GM12878 (cell line): ENCODE data around the gene CCDC51. TPM values are rescaled to one million over a fixed set of nuclear protein-coding genes. Genes with fewer than 3 reads are reported as not detected.

ENCODE experiments used
- ASH2L ChIP-seq: fragments of 300-600, 200-600 bp; sonication (generic); IDR thresholded peaks from 2 replicates; pipeline ENCODE4 v1.6.1; 2017; ENCODE audit warnings: low read depth, mild to moderate bottlenecking, borderline replicate concordance
- CBFB ChIP-seq: IDR thresholded peaks from 2 replicates; pipeline ENCODE4 v1.6.1; 2016; ENCODE audit warnings: antibody characterized with exemption, low read depth
- CBX3 ChIP-seq: fragments of 200-600 bp; sonication (generic); IDR thresholded peaks from 2 replicates; pipeline ENCODE4 v1.6.1; 2016; ENCODE audit warnings: low read depth, borderline replicate concordance
- E2F4 ChIP-seq: IDR thresholded peaks from 2 replicates; pipeline ENCODE4 v1.6.1; 2012; ENCODE audit warnings: low read depth, low read length, improper control_type of control experiment
- EP300 ChIP-seq, 2 experiments: fragments of 150-350 bp in 1 of 2; IDR thresholded peaks; 2 replicates each; pipeline ENCODE4 v1.6.1; 2011 to 2012; ENCODE audit warnings: low read depth in 2 of 2, low read length in 2 of 2, borderline replicate concordance in 1 of 2, improper control_type of control experiment in 1 of 2, inconsistent platforms in 1 of 2; ENCODE audit not compliant: control insufficient read depth in 1 of 2
- EZH2 ChIP-seq: IDR thresholded peaks from 2 replicates; pipeline ENCODE4 v1.6.1; 2012; ENCODE audit warnings: low read depth, mild to moderate bottlenecking, control low read depth, inconsistent platforms, low read length, borderline replicate concordance; ENCODE audit not compliant: control insufficient read depth
- IKZF2 ChIP-seq, 2 experiments: fragments of 450-650 bp; IDR thresholded peaks; 2 replicates each; pipeline ENCODE4 v1.6.1; 2017; ENCODE audit warnings: mild to moderate bottlenecking in 2 of 2, moderate library complexity in 2 of 2
- MYB ChIP-seq: fragments of 150-350 bp; IDR thresholded peaks from 2 replicates; pipeline ENCODE4 v1.6.1; 2014; ENCODE audit warnings: mild to moderate bottlenecking, low read depth, low read length, borderline replicate concordance
- NR2F1 ChIP-seq: fragments of 450-650 bp; conservative IDR thresholded peaks from 2 replicates; pipeline ENCODE4 v1.6.1; 2017; ENCODE audit warnings: mild to moderate bottlenecking
- PBX3 ChIP-seq: IDR thresholded peaks from 2 replicates; pipeline ENCODE4 v1.6.1; 2011; ENCODE audit warnings: mild to moderate bottlenecking, low read depth, low read length, moderate library complexity; ENCODE audit not compliant: insufficient replicate concordance
- RELB ChIP-seq: fragments of 450-650 bp; IDR thresholded peaks from 2 replicates; pipeline ENCODE4 v1.6.1; 2017; ENCODE audit warnings: low read depth, mild to moderate bottlenecking, moderate library complexity
- SUZ12 ChIP-seq: fragments of 200-600 bp; sonication (generic); IDR thresholded peaks from one replicate; pipeline ENCODE4 v1.6.1; 2018; ENCODE audit warnings: antibody characterized with exemption, mild to moderate bottlenecking; ENCODE audit not compliant: unreplicated experiment
- ZBED1 ChIP-seq: IDR thresholded peaks from 2 replicates; pipeline ENCODE4 v1.6.1; 2016; ENCODE audit warnings: borderline replicate concordance
- ZNF207 ChIP-seq: fragments of 450-650 bp; IDR thresholded peaks from 2 replicates; pipeline ENCODE4 v1.6.1; 2014; ENCODE audit warnings: antibody characterized with exemption, mild to moderate bottlenecking, borderline replicate concordance
- ZNF687 ChIP-seq: fragments of 450-650 bp; IDR thresholded peaks from 2 replicates; pipeline ENCODE4 v1.6.1; 2017; ENCODE audit warnings: mild to moderate bottlenecking, moderate library complexity
- polyA plus RNA-seq, 11 experiments: library from polyadenylated mRNA; depleted of rRNA in 4 of 11; unstranded in 6 of 11; stranded (reverse) in 5 of 11; fragments of >200 nt; fragmentation: Nextera tagmentation in 4 of 11; fragmentation: Illumina TruSeq in 1 of 11; extraction: Ambion mirVana in 4 of 11; extraction: Trizol in 1 of 11; gene quantifications; 1 replicate in 1 of 11; 2 replicates in 10 of 11; pipeline versions ENCODE4 v1.2.1 to v1.2.3, GENCODE V29; 2011 to 2016; ENCODE audit warnings: inconsistent platforms in 2 of 11, missing spikeins in 2 of 11, low read depth in 1 of 11
- total RNA-seq, 4 experiments: library from RNA; depleted of rRNA in 3 of 4; stranded (reverse); fragments of >200 nt in 3 of 4; fragmentation: Illumina TruSeq in 1 of 4; extraction: Trizol in 1 of 4; gene quantifications; 2 replicates each; pipeline versions ENCODE4 v1.2.1 to v1.2.3, GENCODE V29; 2013 to 2021
- TF ChIP-seq, protein P1 (sequence below): IDR thresholded peaks from 2 replicates; pipeline ENCODE4 v1.6.1; 2012; ENCODE audit warnings: mild to moderate bottlenecking, low read depth, low read length

CCDC51 gene
- total and polyA plus RNA-seq, 10 of the 15 experiments (the other 5 are each of a cell fraction or from before 2014, with no cell fraction given), result 10.6 to 54.9 (median 28.5) TPM

- TF ChIP-seq ZBED1 (0 out of 2 replicates have a peak, but pooled peaks have one; percentile 14), PBX3 (peak; percentile 82), ZNF207 (no peak), RELB (peak; percentile 52; the same call in 1 of the 2 replicates), CBFB (peak; percentile 50; the same call in 1 of the 2 replicates), NR2F1 (peak; percentile 91), SUZ12 (no peak), E2F4 (peak; percentile 48; the same call in 1 of the 2 replicates), EP300 (IDR thresholded peaks at IDR 0.05; ENCODE audit: borderline replicate concordance in 1 of 2, control insufficient read depth in 1 of 2, low read depth in 2 of 2, low read length in 2 of 2) (no peak), ASH2L (no peak), MYB (no peak), ZNF687 (peak; percentile 64; the same call in 1 of the 2 replicates), CBX3 (no peak), IKZF2 (IDR thresholded peaks at IDR 0.05) (no peak), EZH2 (no peak)
- TF ChIP-seq, protein P1, sequence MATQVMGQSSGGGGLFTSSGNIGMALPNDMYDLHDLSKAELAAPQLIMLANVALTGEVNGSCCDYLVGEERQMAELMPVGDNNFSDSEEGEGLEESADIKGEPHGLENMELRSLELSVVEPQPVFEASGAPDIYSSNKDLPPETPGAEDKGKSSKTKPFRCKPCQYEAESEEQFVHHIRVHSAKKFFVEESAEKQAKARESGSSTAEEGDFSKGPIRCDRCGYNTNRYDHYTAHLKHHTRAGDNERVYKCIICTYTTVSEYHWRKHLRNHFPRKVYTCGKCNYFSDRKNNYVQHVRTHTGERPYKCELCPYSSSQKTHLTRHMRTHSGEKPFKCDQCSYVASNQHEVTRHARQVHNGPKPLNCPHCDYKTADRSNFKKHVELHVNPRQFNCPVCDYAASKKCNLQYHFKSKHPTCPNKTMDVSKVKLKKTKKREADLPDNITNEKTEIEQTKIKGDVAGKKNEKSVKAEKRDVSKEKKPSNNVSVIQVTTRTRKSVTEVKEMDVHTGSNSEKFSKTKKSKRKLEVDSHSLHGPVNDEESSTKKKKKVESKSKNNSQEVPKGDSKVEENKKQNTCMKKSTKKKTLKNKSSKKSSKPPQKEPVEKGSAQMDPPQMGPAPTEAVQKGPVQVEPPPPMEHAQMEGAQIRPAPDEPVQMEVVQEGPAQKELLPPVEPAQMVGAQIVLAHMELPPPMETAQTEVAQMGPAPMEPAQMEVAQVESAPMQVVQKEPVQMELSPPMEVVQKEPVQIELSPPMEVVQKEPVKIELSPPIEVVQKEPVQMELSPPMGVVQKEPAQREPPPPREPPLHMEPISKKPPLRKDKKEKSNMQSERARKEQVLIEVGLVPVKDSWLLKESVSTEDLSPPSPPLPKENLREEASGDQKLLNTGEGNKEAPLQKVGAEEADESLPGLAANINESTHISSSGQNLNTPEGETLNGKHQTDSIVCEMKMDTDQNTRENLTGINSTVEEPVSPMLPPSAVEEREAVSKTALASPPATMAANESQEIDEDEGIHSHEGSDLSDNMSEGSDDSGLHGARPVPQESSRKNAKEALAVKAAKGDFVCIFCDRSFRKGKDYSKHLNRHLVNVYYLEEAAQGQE, result no peak
Observed at GRCh38 chr3:48439820-48440589, at the start of gene CCDC51, which contains the start of gene TMA7 (continued).
